BJ (cell line): Measurements from ENCODE around the gene HAUS5. TPM values are rescaled to one million over a fixed set of nuclear protein-coding genes. Genes with fewer than 3 reads are reported as not detected.
"Not testable (repeated sequence)": the region's sequence is repeated elsewhere in the genome, so short reads cannot be mapped to it uniquely, and the experiment has no call there.

Experiments
- CTCF ChIA-PET: fragments of 350-600 bp; formaldehyde crosslinking; extraction: SDS; loops from one replicate; lab custom pipeline; 2021; ENCODE audit warnings: antibody characterized with exemption, inconsistent platforms; lab: Yijun Ruan, JAX
- POLR2A ChIA-PET: fragments of 300-600 bp; sonication (Branson Sonifier 250); formaldehyde crosslinking; extraction: SDS; loops from one replicate; lab custom pipeline; 2021; ENCODE audit warnings: antibody characterized with exemption; lab: Charles Lee
- DNase-seq: peaks from one replicate; pipeline ENCODE4 v3.0.0-alpha.2; 2011; ENCODE audit warnings: low read depth
- H3K27me3 ChIP-seq: 2 replicates; pipeline ENCODE4 v1.6.0; 2011; ENCODE audit warnings: low read length; ENCODE audit not compliant: control insufficient read depth, insufficient read depth
- H3K36me3 ChIP-seq: 2 replicates; pipeline ENCODE4 v1.5.1; 2011; ENCODE audit warnings: low read length; ENCODE audit not compliant: control insufficient read depth, insufficient read depth
- H3K4me3 ChIP-seq: 2 replicates; pipeline ENCODE4 v1.5.1; 2011; ENCODE audit warnings: low read depth, mild to moderate bottlenecking, control low read depth, low read length
- CTCF ChIP-seq: IDR thresholded peaks from 2 replicates; pipeline ENCODE4 v1.5.1; 2011; ENCODE audit warnings: low read depth, mild to moderate bottlenecking, control low read depth, inconsistent platforms, low read length, moderate library complexity; ENCODE audit not compliant: insufficient read depth
- polyA plus RNA-seq: library from polyadenylated mRNA; depleted of rRNA; stranded (reverse); fragments of >200 nt; gene quantifications from 2 replicates; pipeline ENCODE4 v1.2.3, GENCODE V29; 2011

The HAUS5 gene
- polyA plus RNA-seq, 1 experiment: 3.9 TPM

DNA sequence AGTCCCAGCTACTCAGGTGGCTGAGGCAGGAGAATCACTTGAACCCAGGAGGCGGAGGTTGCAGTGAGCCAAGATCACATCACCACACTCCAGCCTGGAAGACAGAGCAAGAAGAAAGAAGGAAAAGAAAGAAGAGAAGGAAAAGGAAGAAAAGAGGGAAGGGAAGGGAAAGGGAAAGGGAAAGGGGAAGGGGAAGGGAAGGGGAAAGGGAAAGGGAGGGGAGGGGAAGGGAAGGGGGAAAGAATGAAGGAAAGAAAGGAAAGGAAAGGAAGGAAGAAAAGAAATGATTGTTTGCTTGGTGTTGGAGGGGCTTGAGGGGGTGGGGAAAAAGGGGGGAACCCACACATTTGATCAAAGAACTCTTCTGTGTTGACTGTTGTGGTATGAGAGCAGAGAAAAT is 16.6 kb upstream of the HAUS5 start:
- no peak overlapping the region for H3K4me3 ChIP-seq
- DNase-seq: no peak
- TF ChIP-seq CTCF: no peak
- POLR2A ChIA-PET: no interaction called here
- CTCF ChIA-PET: no interaction called here
- H3K36me3 ChIP-seq: no peaks in the 10 kb centered on the region
- H3K27me3 ChIP-seq: no peaks in the 10 kb centered on the region

- ChIA-PET POLR2A (no interaction called here), CTCF (no interaction called here)
- no peaks in the 10 kb centered on the region for H3K36me3 ChIP-seq
- H3K4me3 ChIP-seq: no peak overlapping the region
- H3K27me3 ChIP-seq: no peaks in the 10 kb centered on the region
- TF ChIP-seq CTCF: no peak
- DNase-seq: no peak
Observed at GRCh38 chr19:35596366-35596999, 16.1 kb upstream of the HAUS5 start.

DNA sequence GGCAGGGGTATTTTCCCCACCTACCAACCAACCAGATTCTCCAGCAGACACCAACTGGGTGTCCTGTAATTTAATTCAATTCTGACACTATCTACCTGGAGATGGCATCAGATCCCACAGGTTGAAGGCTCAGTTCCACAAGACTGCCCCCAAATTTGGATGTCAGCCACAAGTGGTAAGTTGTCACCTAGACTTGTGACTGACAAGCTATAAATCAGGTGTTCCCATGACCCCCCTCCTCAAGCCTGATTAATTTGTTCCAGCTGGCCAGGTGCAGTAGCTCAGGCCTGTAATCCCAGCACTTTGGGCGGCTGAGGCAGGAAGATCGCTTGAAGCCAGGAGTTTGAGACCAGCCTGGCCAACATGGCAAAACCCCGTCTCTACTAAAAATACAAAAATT is 10.6 kb upstream of the HAUS5 start:
- Histone ChIP-seq H3K36me3 (no peaks in the 10 kb centered on the region), H3K4me3 (no peak overlapping the region), H3K27me3 (no peaks in the 10 kb centered on the region)
- POLR2A ChIA-PET: no interaction called here
- CTCF ChIA-PET: no interaction called here
- no peak for DNase-seq
- no peak for TF ChIP-seq CTCF

GRCh38 chr19:35604436-35604835 is 8.1 kb upstream of the HAUS5 start:
- H3K36me3 ChIP-seq, H3K4me3 ChIP-seq, DNase-seq, POLR2A ChIA-PET, CTCF ChIA-PET, H3K27me3 ChIP-seq: not testable (repeated sequence)

- POLR2A ChIA-PET, DNase-seq, H3K4me3 ChIP-seq, H3K36me3 ChIP-seq, H3K27me3 ChIP-seq: not testable (repeated sequence)
- CTCF ChIA-PET: interaction anchor here (2.0 kb wide), 1 partner anchor 15 kb away, joined by 5 read pairs; no protein-coding TSS in a partner anchor
Observed at GRCh38 chr19:35607170-35607569, 5.4 kb upstream of the HAUS5 start.

DNA sequence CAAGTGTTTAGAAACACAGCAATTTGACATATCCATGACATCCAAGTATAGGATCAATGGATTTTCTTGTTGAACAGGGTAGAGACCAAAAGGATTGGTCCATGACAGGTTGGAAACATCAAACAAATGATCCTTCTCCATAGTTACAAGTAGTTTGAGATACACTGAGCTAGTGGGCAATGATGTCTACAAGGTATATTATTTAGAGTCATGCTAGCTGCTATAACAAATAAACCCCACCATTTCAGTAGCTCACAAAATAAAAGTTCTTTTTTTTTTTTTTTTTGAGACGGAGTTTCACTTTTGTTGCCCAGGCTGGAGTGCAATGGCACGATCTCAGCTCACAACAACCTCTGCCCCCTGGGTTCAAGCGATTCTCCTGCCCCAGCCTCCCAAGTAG is 4.9 kb upstream of the HAUS5 start:
- 0 out of 2 replicates have a peak, but pooled peaks cover 1% of the 10 kb centered on the region for H3K27me3 ChIP-seq
- DNase-seq: no peak
- no peak for TF ChIP-seq CTCF
- no peaks in the 10 kb centered on the region for H3K36me3 ChIP-seq
- CTCF ChIA-PET: interaction anchor here (0.9 to 2.0 kb wide), 2 partner anchors 15 to 98 kb away, joined by 3 to 5 read pairs; no protein-coding TSS in a partner anchor
- H3K4me3 ChIP-seq: no peak overlapping the region
- POLR2A ChIA-PET: no interaction called here
